Measurements from ENCODE around the gene MIR17HG.

MIR17HG gene

DNA sequence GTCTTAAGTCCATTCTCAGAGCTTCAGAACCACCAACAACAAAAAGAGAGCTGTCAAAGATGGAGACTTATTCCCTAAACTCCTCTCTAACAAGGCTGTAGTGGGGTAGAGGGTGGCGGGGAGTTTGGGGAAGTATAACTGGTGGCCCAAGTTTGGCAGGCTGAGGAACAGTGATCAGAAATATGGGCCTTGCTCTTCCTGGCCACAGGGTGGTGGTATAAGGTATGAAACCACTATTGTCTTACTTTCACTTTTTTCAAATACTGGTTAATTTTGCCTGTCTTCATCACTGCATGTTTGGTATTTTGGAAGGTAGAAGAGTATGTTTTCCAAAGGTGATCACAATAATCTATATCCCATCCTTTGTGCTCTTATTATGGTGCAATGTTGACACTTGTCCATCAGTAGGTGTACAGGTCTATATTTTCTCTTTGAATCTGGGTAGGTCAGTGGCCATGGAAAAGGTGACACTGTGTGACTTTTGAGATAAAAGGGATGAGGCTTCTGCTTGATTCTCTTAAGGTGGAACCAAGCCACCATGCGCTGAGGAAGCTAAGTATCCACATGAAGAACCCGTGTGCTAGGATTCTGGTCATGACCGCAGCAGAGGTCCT is 27.7 kb downstream of the MIR17HG start:
- Histone ChIP-seq H3K27ac (ENCODE audit: low read length, poor library complexity, severe bottlenecking) (no peak overlapping the region), H3K4me3 (ENCODE audit: insufficient read depth in 1 of 2, low read depth in 1 of 2, low read length in 2 of 2) (no peak overlapping the region), H2BK12ac (ENCODE audit: low read length in 2 of 2) (no peak overlapping the region), H3K4me1 (ENCODE audit: control insufficient read depth, insufficient read depth, low read depth, low read length) (no peaks in the 10 kb centered on the region), H3K9ac (ENCODE audit: low read length) (no peak overlapping the region), H2AFZ (ENCODE audit: low read depth, low read length) (no peak overlapping the region), H3K14ac (ENCODE audit: low read length in 2 of 2) (no peak overlapping the region), H2AK5ac (ENCODE audit: low read length, severe bottlenecking) (no peak overlapping the region), H3K18ac (ENCODE audit: low read depth in 1 of 2, low read length in 2 of 2) (no peak overlapping the region), H3K4ac (ENCODE audit: low read depth in 1 of 2, low read length in 2 of 2) (no peak overlapping the region), H4K91ac (ENCODE audit: low read length) (no peak overlapping the region), H3K79me1 (replicated peaks; ENCODE audit: low read length, poor library complexity, severe bottlenecking) (no peaks in the 10 kb centered on the region), H3K36me3 (ENCODE audit: control insufficient read depth in 1 of 2, insufficient read depth in 2 of 2, low read depth in 1 of 2, low read length in 2 of 2) (no peaks in the 10 kb centered on the region), H2BK120ac (ENCODE audit: low read depth, low read length) (no peak overlapping the region), H3K4me2 (ENCODE audit: low read length, poor library complexity, severe bottlenecking) (no peak overlapping the region), H4K8ac (ENCODE audit: low read length) (no peak overlapping the region), H2BK5ac (ENCODE audit: low read depth, low read length, poor library complexity, severe bottlenecking) (no peak overlapping the region), H3K27me3 (ENCODE audit: control insufficient read depth in 1 of 2, insufficient read depth in 1 of 2, low read length in 2 of 2) (no peaks in the 10 kb centered on the region), H3K9me3 (ENCODE audit: control insufficient read depth, low read length) (no peaks in the 10 kb centered on the region), H2BK15ac (ENCODE audit: low read depth, poor library complexity, severe bottlenecking) (no peak overlapping the region), H3K23ac (ENCODE audit: low read length in 2 of 2) (no peak overlapping the region)
- WGBS = 95% methylated on average over 3 of the region's 4 CpGs
- peak; percentile 18 for DNase-seq

DNA sequence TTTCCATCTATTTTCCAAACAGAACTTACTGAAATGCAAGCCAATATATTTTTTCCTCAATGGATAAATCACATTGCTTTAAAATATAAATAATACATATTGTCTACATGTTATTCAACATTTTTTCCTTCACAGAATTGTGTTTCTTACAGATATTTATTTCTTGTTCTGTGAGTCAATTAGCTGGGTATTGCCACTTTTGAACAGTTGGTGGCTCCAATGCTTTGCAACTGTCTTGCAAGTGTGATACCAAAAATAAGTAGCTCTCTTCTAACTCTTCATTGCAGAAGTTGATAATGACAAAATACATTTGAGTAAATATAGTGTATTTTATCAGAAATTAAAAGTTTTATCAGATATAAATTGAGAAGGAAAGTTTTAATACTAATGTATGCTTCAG is 33.9 kb downstream of the MIR17HG start:
- Histone ChIP-seq H3K23ac (ENCODE audit: low read length in 2 of 2) (no peak overlapping the region), H4K91ac (ENCODE audit: low read length) (no peak overlapping the region), H2AK5ac (ENCODE audit: low read length, severe bottlenecking) (no peak overlapping the region), H3K14ac (ENCODE audit: low read length in 2 of 2) (no peak overlapping the region), H2BK15ac (ENCODE audit: low read depth, poor library complexity, severe bottlenecking) (no peak overlapping the region), H3K4me2 (ENCODE audit: low read length, poor library complexity, severe bottlenecking) (no peak overlapping the region), H3K36me3 (ENCODE audit: control insufficient read depth in 1 of 2, insufficient read depth in 2 of 2, low read depth in 1 of 2, low read length in 2 of 2) (no peaks in the 10 kb centered on the region), H2BK12ac (ENCODE audit: low read length in 2 of 2) (no peak overlapping the region), H3K4me1 (ENCODE audit: control insufficient read depth, insufficient read depth, low read depth, low read length) (no peaks in the 10 kb centered on the region), H3K18ac (ENCODE audit: low read depth in 1 of 2, low read length in 2 of 2) (no peak overlapping the region), H3K4ac (ENCODE audit: low read depth in 1 of 2, low read length in 2 of 2) (no peak overlapping the region), H3K9me3 (ENCODE audit: control insufficient read depth, low read length) (no peaks in the 10 kb centered on the region), H2AFZ (ENCODE audit: low read depth, low read length) (no peak overlapping the region), H3K4me3 (ENCODE audit: insufficient read depth in 1 of 2, low read depth in 1 of 2, low read length in 2 of 2) (no peak overlapping the region), H2BK120ac (ENCODE audit: low read depth, low read length) (no peak overlapping the region), H3K27ac (ENCODE audit: low read length, poor library complexity, severe bottlenecking) (no peak overlapping the region), H4K8ac (ENCODE audit: low read length) (no peak overlapping the region), H3K79me1 (replicated peaks; ENCODE audit: low read length, poor library complexity, severe bottlenecking) (no peaks in the 10 kb centered on the region), H3K9ac (ENCODE audit: low read length) (no peak overlapping the region), H2BK5ac (ENCODE audit: low read depth, low read length, poor library complexity, severe bottlenecking) (no peak overlapping the region), H3K27me3 (ENCODE audit: control insufficient read depth in 1 of 2, insufficient read depth in 1 of 2, low read length in 2 of 2) (peaks cover 0 to under 1% of the 10 kb centered on the region in 2 experiments)
- DNase-seq = peak; percentile 43

DNA sequence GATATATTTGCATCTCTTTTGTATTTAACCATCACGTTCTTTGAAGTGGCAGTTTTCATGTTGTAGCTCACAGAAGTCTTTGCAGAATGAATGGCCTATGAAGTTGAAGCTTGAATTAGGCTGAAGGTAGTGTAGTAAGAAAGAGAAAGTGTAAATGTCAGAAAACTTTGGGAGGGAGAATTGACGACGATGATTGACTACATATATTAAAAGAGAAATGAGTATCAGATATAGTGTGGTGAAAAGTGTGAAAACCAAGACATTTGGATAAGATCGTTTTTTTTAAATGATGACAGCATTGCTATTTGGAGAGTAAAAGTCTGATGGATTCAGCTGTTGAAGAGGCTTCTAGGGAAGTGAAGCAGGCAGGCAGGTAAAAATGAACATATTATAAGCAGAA is 36.3 kb downstream of the MIR17HG start:
- H3K4me2 ChIP-seq (ENCODE audit: low read length, poor library complexity, severe bottlenecking) = no peak overlapping the region
- no peak overlapping the region for H3K14ac ChIP-seq (ENCODE audit: low read length in 2 of 2)
- no peak overlapping the region for H2BK12ac ChIP-seq (ENCODE audit: low read length in 2 of 2)
- H3K4ac ChIP-seq (ENCODE audit: low read depth in 1 of 2, low read length in 2 of 2) = no peak overlapping the region
- WGBS = 94% methylated on average over 4 of the region's 4 CpGs
- H2AK5ac ChIP-seq (ENCODE audit: low read length, severe bottlenecking) = no peak overlapping the region
- no peak overlapping the region for H3K9ac ChIP-seq (ENCODE audit: low read length)
- H2BK5ac ChIP-seq (ENCODE audit: low read depth, low read length, poor library complexity, severe bottlenecking) = no peak overlapping the region
- H3K27me3 ChIP-seq (ENCODE audit: control insufficient read depth in 1 of 2, insufficient read depth in 1 of 2, low read length in 2 of 2) = peaks cover 0 to 3% of the 10 kb centered on the region in 2 experiments
- H3K9me3 ChIP-seq (ENCODE audit: control insufficient read depth, low read length) = no peaks in the 10 kb centered on the region
- H4K91ac ChIP-seq (ENCODE audit: low read length) = no peak overlapping the region
- H2BK15ac ChIP-seq (ENCODE audit: low read depth, poor library complexity, severe bottlenecking) = no peak overlapping the region
- no peak overlapping the region for H3K18ac ChIP-seq (ENCODE audit: low read depth in 1 of 2, low read length in 2 of 2)
- no peak overlapping the region for H4K8ac ChIP-seq (ENCODE audit: low read length)
- H3K79me1 ChIP-seq (replicated peaks; ENCODE audit: low read length, poor library complexity, severe bottlenecking) = no peaks in the 10 kb centered on the region
- H3K4me1 ChIP-seq (ENCODE audit: control insufficient read depth, insufficient read depth, low read depth, low read length) = no peaks in the 10 kb centered on the region
- H3K4me3 ChIP-seq (ENCODE audit: insufficient read depth in 1 of 2, low read depth in 1 of 2, low read length in 2 of 2) = no peak overlapping the region
- H3K27ac ChIP-seq (ENCODE audit: low read length, poor library complexity, severe bottlenecking) = no peak overlapping the region
- H3K23ac ChIP-seq (ENCODE audit: low read length in 2 of 2) = no peak overlapping the region
- no peak overlapping the region for H2AFZ ChIP-seq (ENCODE audit: low read depth, low read length)
- no peaks in the 10 kb centered on the region for H3K36me3 ChIP-seq (ENCODE audit: control insufficient read depth in 1 of 2, insufficient read depth in 2 of 2, low read depth in 1 of 2, low read length in 2 of 2)
- H2BK120ac ChIP-seq (ENCODE audit: low read depth, low read length) = no peak overlapping the region
- DNase-seq = no peak

DNA sequence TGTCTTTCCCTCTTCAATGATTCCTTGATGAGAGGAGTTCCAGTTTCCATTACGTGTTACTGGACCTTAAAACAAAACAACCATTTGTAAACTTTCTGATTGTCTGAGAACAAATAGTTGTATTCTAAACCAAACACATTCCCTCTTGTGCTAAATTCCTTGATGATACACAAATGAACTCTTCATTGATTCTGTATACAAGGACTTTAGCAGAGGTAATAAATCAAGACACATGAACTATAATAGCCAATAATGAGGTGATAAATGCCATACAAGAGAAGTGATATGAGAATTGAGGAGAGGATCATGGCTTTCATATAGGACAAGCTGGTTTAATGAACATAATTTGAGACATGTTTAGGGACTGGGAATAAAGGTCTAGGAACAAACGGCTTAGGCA is 37.4 kb downstream of the MIR17HG start:
- no peak overlapping the region for H4K91ac ChIP-seq (ENCODE audit: low read length)
- no peaks in the 10 kb centered on the region for H3K9me3 ChIP-seq (ENCODE audit: control insufficient read depth, low read length)
- H3K27me3 ChIP-seq (ENCODE audit: control insufficient read depth in 1 of 2, insufficient read depth in 1 of 2, low read length in 2 of 2) = peaks cover 0 to 3% of the 10 kb centered on the region in 2 experiments
- no peaks in the 10 kb centered on the region for H3K36me3 ChIP-seq (ENCODE audit: control insufficient read depth in 1 of 2, insufficient read depth in 2 of 2, low read depth in 1 of 2, low read length in 2 of 2)
- H3K4me3 ChIP-seq (ENCODE audit: insufficient read depth in 1 of 2, low read depth in 1 of 2, low read length in 2 of 2) = no peak overlapping the region
- no peak overlapping the region for H2BK5ac ChIP-seq (ENCODE audit: low read depth, low read length, poor library complexity, severe bottlenecking)
- H2AFZ ChIP-seq (ENCODE audit: low read depth, low read length) = no peak overlapping the region
- no peak overlapping the region for H2AK5ac ChIP-seq (ENCODE audit: low read length, severe bottlenecking)
- H3K23ac ChIP-seq (ENCODE audit: low read length in 2 of 2) = no peak overlapping the region
- no peak overlapping the region for H3K18ac ChIP-seq (ENCODE audit: low read depth in 1 of 2, low read length in 2 of 2)
- WGBS = 80% methylated on average over 1 of the region's 2 CpGs
- H3K4me2 ChIP-seq (ENCODE audit: low read length, poor library complexity, severe bottlenecking) = no peak overlapping the region
- H2BK12ac ChIP-seq (ENCODE audit: low read length in 2 of 2) = no peak overlapping the region
- no peaks in the 10 kb centered on the region for H3K79me1 ChIP-seq (replicated peaks; ENCODE audit: low read length, poor library complexity, severe bottlenecking)
- H2BK120ac ChIP-seq (ENCODE audit: low read depth, low read length) = no peak overlapping the region
- H2BK15ac ChIP-seq (ENCODE audit: low read depth, poor library complexity, severe bottlenecking) = no peak overlapping the region
- H3K14ac ChIP-seq (ENCODE audit: low read length in 2 of 2) = no peak overlapping the region
- H3K4me1 ChIP-seq (ENCODE audit: control insufficient read depth, insufficient read depth, low read depth, low read length) = no peaks in the 10 kb centered on the region
- no peak overlapping the region for H4K8ac ChIP-seq (ENCODE audit: low read length)
- no peak for DNase-seq
- H3K4ac ChIP-seq (ENCODE audit: low read depth in 1 of 2, low read length in 2 of 2) = no peak overlapping the region
- no peak overlapping the region for H3K9ac ChIP-seq (ENCODE audit: low read length)
- no peak overlapping the region for H3K27ac ChIP-seq (ENCODE audit: low read length, poor library complexity, severe bottlenecking)
